IMR-90 (cell line): Measurements from ENCODE around the gene RGS16. TPM values are rescaled to one million over a fixed set of nuclear protein-coding genes. Genes with fewer than 3 reads are reported as not detected.

Source experiments
- ATAC-seq: fragments of 200-7000 bp; cut with Tn5 transposase; 2 replicates; pipeline ENCODE4 v1.9.1; 2020; ENCODE audit warnings: low read depth, mild to moderate bottlenecking, moderate library complexity
- BruUV-seq: library from RNA; stranded (reverse); fragments of 400-500 nt; replicated peaks from 2 replicates; lab custom pipeline; 2021; lab: Mats Ljungman, UMichigan
- CTCF ChIA-PET: fragments of 300-600 bp; formaldehyde crosslinking; extraction: SDS; loops from one replicate; lab custom pipeline; 2021; ENCODE audit warnings: antibody characterized with exemption; lab: Yijun Ruan, JAX
- POLR2A ChIA-PET: fragments of 300-600 bp; sonication (Branson Sonifier 250); formaldehyde crosslinking; loops from one replicate; lab custom pipeline; 2022; ENCODE audit warnings: antibody characterized with exemption; ENCODE audit not compliant: unreplicated experiment; lab: Charles Lee
- DNase-seq: peaks from one replicate; pipeline ENCODE4 v3.0.0; 2013
- H2AFZ ChIP-seq: replicated peaks from 2 replicates; pipeline ENCODE3; 2013; ENCODE audit warnings: low read length, mild to moderate bottlenecking; ENCODE audit not compliant: poor library complexity
- H2AK5ac ChIP-seq: 2 replicates; pipeline ENCODE4 v1.6.1; 2013; ENCODE audit warnings: low read depth, low read length, inconsistent platforms
- H2AK9ac ChIP-seq: replicated peaks from 2 replicates; pipeline ENCODE3; 2013; ENCODE audit warnings: mild to moderate bottlenecking, low read depth, low read length, moderate library complexity; ENCODE audit not compliant: poor library complexity
- H2BK120ac ChIP-seq: 2 replicates; pipeline ENCODE4 v1.6.1; 2013; ENCODE audit warnings: low read depth, low read length, inconsistent platforms
- H2BK15ac ChIP-seq: 3 replicates; pipeline ENCODE4 v1.6.1; 2013; ENCODE audit warnings: low read depth, low read length, inconsistent platforms
- H2BK20ac ChIP-seq: 2 replicates; pipeline ENCODE4 v1.6.1; 2013; ENCODE audit warnings: low read depth, mild to moderate bottlenecking, inconsistent platforms, low read length, moderate library complexity
- H2BK5ac ChIP-seq: 2 replicates; pipeline ENCODE4 v1.6.1; 2013; ENCODE audit warnings: mild to moderate bottlenecking, low read depth, low read length, inconsistent platforms; ENCODE audit not compliant: poor library complexity, severe bottlenecking
- H3K14ac ChIP-seq: replicated peaks from 2 replicates; pipeline ENCODE4 v1.6.1; 2013; ENCODE audit warnings: low read depth, low read length, inconsistent platforms
- H3K18ac ChIP-seq: 2 replicates; pipeline ENCODE4 v1.6.1; 2013; ENCODE audit warnings: low read depth, low read length, control low read depth
- H3K23ac ChIP-seq: 2 replicates; pipeline ENCODE4 v1.6.1; 2013; ENCODE audit warnings: low read depth, low read length, inconsistent platforms
- H3K27ac ChIP-seq: 2 replicates; pipeline ENCODE4 v1.5.1; 2013; ENCODE audit warnings: mild to moderate bottlenecking, control low read depth, low read length; ENCODE audit not compliant: insufficient read depth
- H3K27me3 ChIP-seq: 2 replicates; pipeline ENCODE4 v1.6.1; 2013; ENCODE audit warnings: low read length; ENCODE audit not compliant: control insufficient read depth, insufficient read depth
- H3K36me3 ChIP-seq: 2 replicates; pipeline ENCODE4 v1.6.1; 2013; ENCODE audit warnings: low read length, mixed read lengths; ENCODE audit not compliant: control insufficient read depth, insufficient read depth
- H3K4ac ChIP-seq: 2 replicates; pipeline ENCODE4 v1.6.1; 2013; ENCODE audit warnings: low read depth, low read length, inconsistent platforms
- H3K4me1 ChIP-seq: 2 replicates; pipeline ENCODE4 v1.6.1; 2013; ENCODE audit warnings: low read length, mixed read lengths; ENCODE audit not compliant: control insufficient read depth, insufficient read depth
- H3K4me2 ChIP-seq: 2 replicates; pipeline ENCODE4 v1.6.1; 2013; ENCODE audit warnings: low read depth, mild to moderate bottlenecking, control low read depth, low read length, moderate library complexity
- H3K4me3 ChIP-seq: 2 replicates; pipeline ENCODE4 v1.5.1; 2013; ENCODE audit warnings: low read depth, mild to moderate bottlenecking, control low read depth, low read length, moderate library complexity; ENCODE audit not compliant: insufficient read depth
- H3K56ac ChIP-seq: 2 replicates; pipeline ENCODE4 v1.6.1; 2013; ENCODE audit warnings: low read length, inconsistent platforms; ENCODE audit not compliant: insufficient read depth; ENCODE audit errors: extremely low read depth
- H3K79me1 ChIP-seq, 2 experiments: 2 replicates each; pipeline ENCODE4 v1.6.1; 2013; ENCODE audit warnings: low read length in 2 of 2, inconsistent platforms in 1 of 2, low read depth in 1 of 2
- H3K9ac ChIP-seq: 2 replicates; pipeline ENCODE4 v1.6.1; 2013; ENCODE audit warnings: low read depth, low read length, control low read depth
- H3K9me1 ChIP-seq: 2 replicates; pipeline ENCODE4 v1.6.1; 2013; ENCODE audit warnings: low read length, inconsistent platforms; ENCODE audit not compliant: insufficient read depth
- H3K9me3 ChIP-seq: 2 replicates; pipeline ENCODE4 v1.6.1; 2013; ENCODE audit warnings: low read length; ENCODE audit not compliant: control insufficient read depth, insufficient read depth
- H4K20me1 ChIP-seq: 2 replicates; pipeline ENCODE4 v1.6.1; 2013; ENCODE audit warnings: low read length, inconsistent platforms; ENCODE audit not compliant: insufficient read depth
- H4K5ac ChIP-seq: 2 replicates; pipeline ENCODE4 v1.6.1; 2013; ENCODE audit warnings: mild to moderate bottlenecking, low read depth, low read length, control low read depth
- H4K8ac ChIP-seq, 2 experiments: 2 replicates each; pipeline ENCODE4 v1.6.1; 2013; ENCODE audit warnings: low read depth in 2 of 2, low read length in 2 of 2, control low read depth in 1 of 2, inconsistent platforms in 1 of 2
- H4K91ac ChIP-seq: 2 replicates; pipeline ENCODE4 v1.6.1; 2013; ENCODE audit warnings: low read depth, low read length, inconsistent platforms; ENCODE audit not compliant: insufficient read depth
- NFE2L2 ChIP-seq: fragments of 150-350 bp; IDR thresholded peaks from 2 replicates; pipeline ENCODE4 v1.6.1; 2016; ENCODE audit warnings: low read depth, mild to moderate bottlenecking, low read length
- whole genome bisulfite sequencing, 2 experiments: methylation state at CpG; one replicate each; pipeline versions ENCODE4 v1.1.5 to v1.1.7; 2013; ENCODE audit warnings: missing lambda C conversion rate in 2 of 2; ENCODE audit not compliant: insufficient read length in 1 of 2; ENCODE audit errors: extremely low coverage in 2 of 2; 5-methylcytosine and 5-hydroxymethylcytosine counted together
- dilution Hi-C: fragments of 300-500 bp; cut with HindIII; formaldehyde crosslinking; loops from one replicate; pipeline ENCODE4 v1.14.3; 2018; ENCODE audit warnings: low sequenced_read_pairs; ENCODE audit not compliant: unreplicated experiment
- in situ Hi-C: fragments of 300-500 bp; cut with MboI; formaldehyde crosslinking; loops from 3 replicates; pipeline ENCODE4 v1.14.3; 2019; ENCODE audit warnings: low sequenced_read_pairs, inconsistent platforms, mixed read lengths
- intact Hi-C: fragments of 100-400 bp; cut with micrococcal nuclease; formaldehyde crosslinking; loops from 2 replicates; pipeline ENCODE4 v1.10.0; 2022
- polyA plus RNA-seq, 3 experiments: library from polyadenylated mRNA; depleted of rRNA; stranded (reverse); fragments of >200 nt; gene quantifications; 2 replicates each; pipeline ENCODE4 v1.2.3, GENCODE V29; 2012; ENCODE audit warnings: low replicate concordance in 1 of 3
- total RNA-seq: library from RNA; depleted of rRNA; stranded (reverse); fragments of >200 nt; gene quantifications from 2 replicates; pipeline ENCODE4 v1.2.3, GENCODE V29; 2012

RGS16 gene
- total and polyA plus RNA-seq, 2 of the 4 experiments (the other 2 are of a cell fraction) = 0.15 to 0.18 TPM

GRCh38 chr1:182602935-182603645, 1.1 kb downstream of the RGS16 start:
- no peaks in the 10 kb centered on the region for H4K20me1 ChIP-seq
- no peak overlapping the region for H2BK120ac ChIP-seq
- peaks cover 2% of the 10 kb centered on the region; the same call in 1 of the 2 replicates for H3K4me1 ChIP-seq
- H2AK5ac ChIP-seq = no peak overlapping the region
- H4K91ac ChIP-seq = no peak overlapping the region
- no peak overlapping the region for H2AFZ ChIP-seq
- H3K4me3 ChIP-seq = no peak overlapping the region
- no peak overlapping the region for H3K4ac ChIP-seq
- no peak for ATAC-seq
- H3K36me3 ChIP-seq = no peaks in the 10 kb centered on the region
- no peak overlapping the region for H4K5ac ChIP-seq
- no peak overlapping the region for H3K14ac ChIP-seq
- DNase-seq = no peak
- H3K27me3 ChIP-seq = peaks cover 15% of the 10 kb centered on the region
- H2AK9ac ChIP-seq = no peak overlapping the region
- H3K9me3 ChIP-seq = no peaks in the 10 kb centered on the region
- H3K9me1 ChIP-seq = no peaks in the 10 kb centered on the region
- no peak overlapping the region for H3K9ac ChIP-seq
- TF ChIP-seq NFE2L2 = no peak
- H3K79me1 ChIP-seq = no peaks in the 10 kb centered on the region
- intact Hi-C loops = loop anchor here (5.0 kb wide), 1 partner anchor 234 kb away; the partner anchor contains the start of gene DHX9
- no peak overlapping the region for H2BK15ac ChIP-seq
- BruUV-seq = no TSS peak
- H3K4me2 ChIP-seq = no peak overlapping the region
- H4K8ac ChIP-seq = no peak overlapping the region
- ChIA-PET CTCF (interaction anchor here (0.8 to 1.3 kb wide), 3 partner anchors 48 to 184 kb away, joined by 3 to 8 read pairs (median 4); no protein-coding TSS in a partner anchor), POLR2A (no interaction called here)
- H3K23ac ChIP-seq = no peak overlapping the region
- 85% methylated on average over 2 of the region's 10 CpGs; no CpG with 5 or more reads in 1 of the 2 experiments for WGBS, 2 experiments
- H3K27ac ChIP-seq = no peak overlapping the region
- H3K56ac ChIP-seq = no peak overlapping the region
- no peak overlapping the region for H2BK20ac ChIP-seq
- H2BK5ac ChIP-seq = no peak overlapping the region
- in situ Hi-C loops = no loop called here
- dilution Hi-C loops = no loop called here
- H3K18ac ChIP-seq = no peak overlapping the region
